Right lobe of liver (tissue), 4 donors: ENCODE measurements around the gene SMARCC1.

Experiments used
- CTCF ChIP-seq, 4 donors: fragments of 200-600 bp in 3 of 4; fragments of 450-650 bp in 1 of 4; IDR thresholded peaks; one replicate each; pipeline versions ENCODE4 v1.5.1 to v1.8.0; 2016 to 2022; ENCODE audit warnings: antibody characterized with exemption in 4 of 4, mild to moderate bottlenecking in 2 of 4
- POLR2A ChIP-seq: fragments of 450-650 bp; IDR thresholded peaks from one replicate; pipeline ENCODE4 v1.6.1; 2017; ENCODE audit warnings: antibody characterized with exemption, mild to moderate bottlenecking
- donor health status: DM: no; HTN: no; CAD: no.
- donor health status: DM: no; HTN: no; CAD: no.
- donor health status: DM: no; HTN: yes; CAD: no.

DNA sequence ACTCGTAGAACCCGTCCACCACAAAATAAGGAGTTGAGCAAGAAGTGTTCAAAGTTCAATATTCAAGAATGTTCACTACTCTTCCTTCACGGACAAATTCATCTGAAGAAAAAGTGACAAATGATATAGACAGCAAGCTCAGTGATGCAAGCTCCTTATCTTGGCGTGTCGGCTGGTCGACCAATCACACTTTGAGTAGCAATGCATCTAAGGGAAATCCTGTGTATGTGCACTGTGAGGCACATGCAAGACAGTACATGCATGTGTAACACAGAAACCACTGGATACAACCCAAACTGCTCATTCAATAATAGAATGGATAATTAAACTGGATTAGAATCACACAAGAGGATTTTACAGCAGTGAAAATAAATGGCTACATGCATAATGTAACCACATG, 138.6 kb downstream of the SMARCC1 start:
- TF ChIP-seq CTCF (IDR thresholded peaks at IDR 0.05) (no peak), POLR2A (no peak)
